ENCODE data around the gene NADK2.

DNA sequence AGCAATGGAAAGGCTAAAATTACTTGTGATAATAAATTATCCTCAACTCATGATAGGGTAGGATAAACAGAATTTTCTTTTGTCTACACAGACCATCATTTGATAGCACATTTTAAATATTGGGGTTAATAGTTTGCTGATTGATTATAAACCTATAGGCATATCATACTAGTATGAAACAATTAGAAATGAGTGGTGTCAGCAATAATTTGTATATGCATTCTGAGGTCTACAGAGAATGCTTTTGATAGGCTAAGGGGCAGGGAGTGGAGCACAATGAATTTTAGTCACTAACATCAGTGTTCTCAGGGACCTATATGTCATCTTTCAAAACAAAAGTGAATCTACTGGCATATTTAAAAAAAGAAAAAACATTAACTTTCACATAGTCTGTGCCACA, 27.8 kb upstream of the NADK2 start:
- TF ChIP-seq, protein P1, sequence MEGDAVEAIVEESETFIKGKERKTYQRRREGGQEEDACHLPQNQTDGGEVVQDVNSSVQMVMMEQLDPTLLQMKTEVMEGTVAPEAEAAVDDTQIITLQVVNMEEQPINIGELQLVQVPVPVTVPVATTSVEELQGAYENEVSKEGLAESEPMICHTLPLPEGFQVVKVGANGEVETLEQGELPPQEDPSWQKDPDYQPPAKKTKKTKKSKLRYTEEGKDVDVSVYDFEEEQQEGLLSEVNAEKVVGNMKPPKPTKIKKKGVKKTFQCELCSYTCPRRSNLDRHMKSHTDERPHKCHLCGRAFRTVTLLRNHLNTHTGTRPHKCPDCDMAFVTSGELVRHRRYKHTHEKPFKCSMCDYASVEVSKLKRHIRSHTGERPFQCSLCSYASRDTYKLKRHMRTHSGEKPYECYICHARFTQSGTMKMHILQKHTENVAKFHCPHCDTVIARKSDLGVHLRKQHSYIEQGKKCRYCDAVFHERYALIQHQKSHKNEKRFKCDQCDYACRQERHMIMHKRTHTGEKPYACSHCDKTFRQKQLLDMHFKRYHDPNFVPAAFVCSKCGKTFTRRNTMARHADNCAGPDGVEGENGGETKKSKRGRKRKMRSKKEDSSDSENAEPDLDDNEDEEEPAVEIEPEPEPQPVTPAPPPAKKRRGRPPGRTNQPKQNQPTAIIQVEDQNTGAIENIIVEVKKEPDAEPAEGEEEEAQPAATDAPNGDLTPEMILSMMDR (IDR thresholded peaks at IDR 0.05; ENCODE audit: insufficient read depth, low read depth, low read length): no peak
- no peak for TF ChIP-seq EZH2 (IDR thresholded peaks at IDR 0.05; ENCODE audit: insufficient read depth, low read length)

Measured in astrocyte (in vitro differentiated cells and primary cell).